ENCODE data around the gene WEE1.

Gene WEE1

DNA sequence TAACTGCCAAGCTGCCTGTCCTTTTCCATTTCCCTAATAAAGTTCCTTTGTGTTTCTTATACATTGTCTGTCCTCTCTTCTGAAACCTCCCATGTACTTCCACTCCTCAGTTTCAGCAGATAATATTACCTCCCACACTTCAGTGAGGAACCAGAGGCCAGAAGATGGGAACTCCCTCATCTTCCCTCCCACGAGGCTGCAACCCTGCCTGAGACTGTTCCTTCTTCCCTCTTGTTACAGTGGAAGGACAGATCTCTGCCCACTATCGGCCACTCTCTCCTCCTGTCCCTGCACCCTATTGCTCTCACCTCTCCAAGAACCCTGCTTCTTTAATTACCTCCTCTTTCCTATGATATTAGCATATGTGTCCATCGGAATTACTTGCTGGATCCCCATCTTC is 52.3 kb downstream of the WEE1 start:
- no peak for ATAC-seq
- no peak for TF ChIP-seq ZFP3 (CRISPR knock-in tag; IDR thresholded peaks at IDR 0.05)
- TF ChIP-seq PPARA (CRISPR knock-in tag; IDR thresholded peaks at IDR 0.05; ENCODE audit: borderline replicate concordance): no peak
- TF ChIP-seq ISL1 (CRISPR knock-in tag; IDR thresholded peaks at IDR 0.05): no peak
- no peak for TF ChIP-seq SNAI2 (CRISPR knock-in tag; IDR thresholded peaks at IDR 0.05)
- TF ChIP-seq, protein P1, sequence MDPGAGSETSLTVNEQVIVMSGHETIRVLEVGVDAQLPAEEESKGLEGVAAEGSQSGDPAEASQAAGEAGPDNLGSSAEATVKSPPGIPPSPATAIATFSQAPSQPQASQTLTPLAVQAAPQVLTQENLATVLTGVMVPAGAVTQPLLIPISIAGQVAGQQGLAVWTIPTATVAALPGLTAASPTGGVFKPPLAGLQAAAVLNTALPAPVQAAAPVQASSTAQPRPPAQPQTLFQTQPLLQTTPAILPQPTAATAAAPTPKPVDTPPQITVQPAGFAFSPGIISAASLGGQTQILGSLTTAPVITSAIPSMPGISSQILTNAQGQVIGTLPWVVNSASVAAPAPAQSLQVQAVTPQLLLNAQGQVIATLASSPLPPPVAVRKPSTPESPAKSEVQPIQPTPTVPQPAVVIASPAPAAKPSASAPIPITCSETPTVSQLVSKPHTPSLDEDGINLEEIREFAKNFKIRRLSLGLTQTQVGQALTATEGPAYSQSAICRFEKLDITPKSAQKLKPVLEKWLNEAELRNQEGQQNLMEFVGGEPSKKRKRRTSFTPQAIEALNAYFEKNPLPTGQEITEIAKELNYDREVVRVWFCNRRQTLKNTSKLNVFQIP (CRISPR knock-in tag; IDR thresholded peaks at IDR 0.05; ENCODE audit: borderline replicate concordance, low read depth): no peak
- TF ChIP-seq, protein P2, sequence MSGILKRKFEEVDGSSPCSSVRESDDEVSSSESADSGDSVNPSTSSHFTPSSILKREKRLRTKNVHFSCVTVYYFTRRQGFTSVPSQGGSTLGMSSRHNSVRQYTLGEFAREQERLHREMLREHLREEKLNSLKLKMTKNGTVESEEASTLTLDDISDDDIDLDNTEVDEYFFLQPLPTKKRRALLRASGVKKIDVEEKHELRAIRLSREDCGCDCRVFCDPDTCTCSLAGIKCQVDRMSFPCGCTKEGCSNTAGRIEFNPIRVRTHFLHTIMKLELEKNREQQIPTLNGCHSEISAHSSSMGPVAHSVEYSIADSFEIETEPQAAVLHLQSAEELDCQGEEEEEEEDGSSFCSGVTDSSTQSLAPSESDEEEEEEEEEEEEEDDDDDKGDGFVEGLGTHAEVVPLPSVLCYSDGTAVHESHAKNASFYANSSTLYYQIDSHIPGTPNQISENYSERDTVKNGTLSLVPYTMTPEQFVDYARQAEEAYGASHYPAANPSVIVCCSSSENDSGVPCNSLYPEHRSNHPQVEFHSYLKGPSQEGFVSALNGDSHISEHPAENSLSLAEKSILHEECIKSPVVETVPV (CRISPR knock-in tag; IDR thresholded peaks at IDR 0.05): no peak
- TF ChIP-seq CSDC2 (CRISPR knock-in tag; IDR thresholded peaks at IDR 0.05): no peak
- TF ChIP-seq, protein P3, sequence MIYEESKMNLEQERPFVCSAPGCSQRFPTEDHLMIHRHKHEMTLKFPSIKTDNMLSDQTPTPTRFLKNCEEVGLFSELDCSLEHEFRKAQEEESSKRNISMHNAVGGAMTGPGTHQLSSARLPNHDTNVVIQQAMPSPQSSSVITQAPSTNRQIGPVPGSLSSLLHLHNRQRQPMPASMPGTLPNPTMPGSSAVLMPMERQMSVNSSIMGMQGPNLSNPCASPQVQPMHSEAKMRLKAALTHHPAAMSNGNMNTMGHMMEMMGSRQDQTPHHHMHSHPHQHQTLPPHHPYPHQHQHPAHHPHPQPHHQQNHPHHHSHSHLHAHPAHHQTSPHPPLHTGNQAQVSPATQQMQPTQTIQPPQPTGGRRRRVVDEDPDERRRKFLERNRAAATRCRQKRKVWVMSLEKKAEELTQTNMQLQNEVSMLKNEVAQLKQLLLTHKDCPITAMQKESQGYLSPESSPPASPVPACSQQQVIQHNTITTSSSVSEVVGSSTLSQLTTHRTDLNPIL (CRISPR knock-in tag; IDR thresholded peaks at IDR 0.05; ENCODE audit: low read depth): no peak
- TF ChIP-seq OSR1 (CRISPR knock-in tag; IDR thresholded peaks at IDR 0.05): no peak
- TF ChIP-seq BACH2 (CRISPR knock-in tag; IDR thresholded peaks at IDR 0.05; ENCODE audit: borderline replicate concordance): no peak
- TF ChIP-seq GLIS3 (CRISPR knock-in tag; IDR thresholded peaks at IDR 0.05): no peak
- TF ChIP-seq ZC3H10 (CRISPR knock-in tag; IDR thresholded peaks at IDR 0.05): no peak
- TF ChIP-seq ZNF565 (CRISPR knock-in tag; conservative IDR thresholded peaks at IDR 0.05; ENCODE audit: low read depth): no peak
- no peak for TF ChIP-seq ZNF8 (CRISPR knock-in tag; IDR thresholded peaks at IDR 0.05)
- TF ChIP-seq TCF4 (CRISPR knock-in tag; IDR thresholded peaks at IDR 0.05; ENCODE audit: borderline replicate concordance): no peak
- TF ChIP-seq, protein P4, sequence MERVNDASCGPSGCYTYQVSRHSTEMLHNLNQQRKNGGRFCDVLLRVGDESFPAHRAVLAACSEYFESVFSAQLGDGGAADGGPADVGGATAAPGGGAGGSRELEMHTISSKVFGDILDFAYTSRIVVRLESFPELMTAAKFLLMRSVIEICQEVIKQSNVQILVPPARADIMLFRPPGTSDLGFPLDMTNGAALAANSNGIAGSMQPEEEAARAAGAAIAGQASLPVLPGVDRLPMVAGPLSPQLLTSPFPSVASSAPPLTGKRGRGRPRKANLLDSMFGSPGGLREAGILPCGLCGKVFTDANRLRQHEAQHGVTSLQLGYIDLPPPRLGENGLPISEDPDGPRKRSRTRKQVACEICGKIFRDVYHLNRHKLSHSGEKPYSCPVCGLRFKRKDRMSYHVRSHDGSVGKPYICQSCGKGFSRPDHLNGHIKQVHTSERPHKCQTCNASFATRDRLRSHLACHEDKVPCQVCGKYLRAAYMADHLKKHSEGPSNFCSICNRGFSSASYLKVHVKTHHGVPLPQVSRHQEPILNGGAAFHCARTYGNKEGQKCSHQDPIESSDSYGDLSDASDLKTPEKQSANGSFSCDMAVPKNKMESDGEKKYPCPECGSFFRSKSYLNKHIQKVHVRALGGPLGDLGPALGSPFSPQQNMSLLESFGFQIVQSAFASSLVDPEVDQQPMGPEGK (CRISPR knock-in tag; IDR thresholded peaks at IDR 0.05; ENCODE audit: borderline replicate concordance): no peak
- TF ChIP-seq ARNTL (CRISPR knock-in tag; IDR thresholded peaks at IDR 0.05; ENCODE audit: borderline replicate concordance, low read depth): no peak

DNA sequence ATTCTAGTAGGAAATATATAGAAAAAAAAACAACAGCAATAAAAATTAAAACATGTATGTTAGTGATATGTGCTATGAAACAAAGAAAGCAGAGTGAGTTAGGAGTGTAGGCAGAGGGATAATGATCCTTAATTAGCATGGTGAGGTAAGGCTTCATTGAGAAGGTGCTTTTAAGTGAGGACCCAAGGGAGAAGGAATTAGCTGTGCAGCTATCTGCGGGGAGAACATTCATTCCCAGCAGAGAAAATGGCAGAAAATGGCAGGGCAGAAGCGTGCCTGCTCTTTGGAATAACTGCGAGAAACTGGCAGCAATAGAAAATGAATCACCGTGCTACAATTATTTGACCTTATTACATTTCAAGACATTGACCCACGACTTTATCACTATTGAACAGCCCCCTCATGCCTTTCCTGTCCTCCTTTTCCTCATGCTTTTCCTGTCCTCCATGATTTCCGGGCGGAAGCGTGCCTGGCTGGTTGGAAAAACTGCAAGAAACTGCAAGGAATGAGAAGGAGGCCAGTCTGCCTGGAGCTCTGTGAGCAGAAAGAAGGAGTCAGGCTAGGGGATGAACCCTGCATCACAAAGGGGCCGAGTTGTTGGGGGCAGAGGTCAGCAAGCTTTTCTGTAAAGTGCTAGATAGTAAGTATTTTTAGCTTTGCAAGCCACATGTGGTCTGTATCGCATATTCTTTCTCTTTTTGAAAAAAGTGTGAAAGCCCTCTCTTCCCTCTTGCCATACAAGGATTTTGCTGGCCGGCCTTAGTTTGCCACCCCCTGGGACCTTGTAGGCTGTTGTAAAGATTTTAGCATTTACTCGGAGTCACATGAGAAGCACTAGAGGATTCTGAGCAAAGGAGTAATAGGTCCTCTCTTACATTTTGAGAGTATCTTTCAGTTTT is 53.3 kb downstream of the WEE1 start:
- ATAC-seq: no peak
- TF ChIP-seq ZNF8 (CRISPR knock-in tag; IDR thresholded peaks at IDR 0.05) (no peak), ZFP3 (CRISPR knock-in tag; IDR thresholded peaks at IDR 0.05) (no peak), SNAI2 (CRISPR knock-in tag; IDR thresholded peaks at IDR 0.05) (no peak), ZNF70 (CRISPR knock-in tag; IDR thresholded peaks at IDR 0.05) (no peak), TCF4 (CRISPR knock-in tag; IDR thresholded peaks at IDR 0.05; ENCODE audit: borderline replicate concordance) (no peak), BACH2 (CRISPR knock-in tag; IDR thresholded peaks at IDR 0.05; ENCODE audit: borderline replicate concordance) (no peak), ESRRG (CRISPR knock-in tag; IDR thresholded peaks at IDR 0.05) (no peak), GLIS3 (CRISPR knock-in tag; IDR thresholded peaks at IDR 0.05) (no peak)
- TF ChIP-seq, protein P2 (CRISPR knock-in tag; IDR thresholded peaks at IDR 0.05): no peak

DNA sequence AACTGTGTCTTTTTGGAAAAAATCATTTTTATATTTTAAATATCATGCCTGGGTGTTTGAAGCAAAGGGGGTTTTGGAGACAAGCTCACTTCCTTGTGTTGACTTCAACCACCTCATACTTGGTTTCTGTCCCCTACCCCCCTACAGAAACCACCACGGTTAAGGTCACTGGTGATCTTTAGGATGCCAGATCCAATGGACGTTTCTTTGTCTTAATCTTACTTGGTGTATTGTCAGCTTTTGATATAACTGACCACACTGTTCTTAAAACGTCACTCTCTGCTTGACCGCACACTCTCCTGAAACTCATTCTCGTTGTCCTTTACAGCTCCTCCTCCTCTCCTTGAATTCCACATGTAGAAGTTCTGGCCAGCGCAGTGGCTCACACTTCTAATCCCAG is 55.6 kb downstream of the WEE1 start:
- ATAC-seq: no peak
- TF ChIP-seq, protein P1 (CRISPR knock-in tag; IDR thresholded peaks at IDR 0.05; ENCODE audit: borderline replicate concordance, low read depth): no peak
- TF ChIP-seq, protein P2 (CRISPR knock-in tag; IDR thresholded peaks at IDR 0.05): no peak
- TF ChIP-seq, protein P5, sequence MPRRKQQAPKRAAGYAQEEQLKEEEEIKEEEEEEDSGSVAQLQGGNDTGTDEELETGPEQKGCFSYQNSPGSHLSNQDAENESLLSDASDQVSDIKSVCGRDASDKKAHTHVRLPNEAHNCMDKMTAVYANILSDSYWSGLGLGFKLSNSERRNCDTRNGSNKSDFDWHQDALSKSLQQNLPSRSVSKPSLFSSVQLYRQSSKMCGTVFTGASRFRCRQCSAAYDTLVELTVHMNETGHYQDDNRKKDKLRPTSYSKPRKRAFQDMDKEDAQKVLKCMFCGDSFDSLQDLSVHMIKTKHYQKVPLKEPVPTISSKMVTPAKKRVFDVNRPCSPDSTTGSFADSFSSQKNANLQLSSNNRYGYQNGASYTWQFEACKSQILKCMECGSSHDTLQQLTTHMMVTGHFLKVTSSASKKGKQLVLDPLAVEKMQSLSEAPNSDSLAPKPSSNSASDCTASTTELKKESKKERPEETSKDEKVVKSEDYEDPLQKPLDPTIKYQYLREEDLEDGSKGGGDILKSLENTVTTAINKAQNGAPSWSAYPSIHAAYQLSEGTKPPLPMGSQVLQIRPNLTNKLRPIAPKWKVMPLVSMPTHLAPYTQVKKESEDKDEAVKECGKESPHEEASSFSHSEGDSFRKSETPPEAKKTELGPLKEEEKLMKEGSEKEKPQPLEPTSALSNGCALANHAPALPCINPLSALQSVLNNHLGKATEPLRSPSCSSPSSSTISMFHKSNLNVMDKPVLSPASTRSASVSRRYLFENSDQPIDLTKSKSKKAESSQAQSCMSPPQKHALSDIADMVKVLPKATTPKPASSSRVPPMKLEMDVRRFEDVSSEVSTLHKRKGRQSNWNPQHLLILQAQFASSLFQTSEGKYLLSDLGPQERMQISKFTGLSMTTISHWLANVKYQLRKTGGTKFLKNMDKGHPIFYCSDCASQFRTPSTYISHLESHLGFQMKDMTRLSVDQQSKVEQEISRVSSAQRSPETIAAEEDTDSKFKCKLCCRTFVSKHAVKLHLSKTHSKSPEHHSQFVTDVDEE (CRISPR knock-in tag; IDR thresholded peaks at IDR 0.05): no peak
- TF ChIP-seq BACH2 (CRISPR knock-in tag; IDR thresholded peaks at IDR 0.05; ENCODE audit: borderline replicate concordance) (no peak), ZC3H10 (CRISPR knock-in tag; IDR thresholded peaks at IDR 0.05) (no peak)
- TF ChIP-seq, protein P3 (CRISPR knock-in tag; IDR thresholded peaks at IDR 0.05; ENCODE audit: low read depth): no peak
